Skeletal muscle cell (primary cell): ENCODE results near the gene SEC14L1.

Experiments used
- DNase-seq: peaks from one replicate; pipeline ENCODE4 v3.0.0-alpha.2; 2010; ENCODE audit warnings: low read depth
- H3K4me3 ChIP-seq: 2 replicates; pipeline ENCODE4 v1.5.1; 2011; ENCODE audit warnings: low read depth, mild to moderate bottlenecking, control low read depth, low read length, moderate library complexity

Gene SEC14L1

GRCh38 chr17:77207689-77208216, 67.0 kb downstream of the SEC14L1 start:
- no peak overlapping the region for H3K4me3 ChIP-seq
- DNase-seq, result no peak

- DNase-seq, result peak; percentile 31
- H3K4me3 ChIP-seq, result no peak overlapping the region
Measured at GRCh38 chr17:77208217-77208808, 67.5 kb downstream of the SEC14L1 start.

- DNase-seq, result no peak
- H3K4me3 ChIP-seq, result no peak overlapping the region
Measured at GRCh38 chr17:77208856-77209255, 68.1 kb downstream of the SEC14L1 start.

- H3K4me3 ChIP-seq, result no peak overlapping the region
Measured at GRCh38 chr17:77209330-77209748, 68.6 kb downstream of the SEC14L1 start.

GRCh38 chr17:77210331-77210730, 69.6 kb downstream of the SEC14L1 start:
- no peak for DNase-seq
- no peak overlapping the region for H3K4me3 ChIP-seq

More at GRCh38 chr17:77209330-77209748, 68.6 kb downstream of the SEC14L1 start:
- no peak for DNase-seq

GRCh38 chr17:77210946-77211541, 70.3 kb downstream of the SEC14L1 start:
- no peak overlapping the region for H3K4me3 ChIP-seq
- DNase-seq, result no peak

GRCh38 chr17:77211681-77212080, 70.9 kb downstream of the SEC14L1 start:
- no peak overlapping the region for H3K4me3 ChIP-seq
- no peak for DNase-seq

- H3K4me3 ChIP-seq, result no peak overlapping the region
Measured at GRCh38 chr17:77212081-77212832, 71.5 kb downstream of the SEC14L1 start.

GRCh38 chr17:77212833-77213777, 72.3 kb downstream of the SEC14L1 start:
- no peak for DNase-seq

More at GRCh38 chr17:77212081-77212832, 71.5 kb downstream of the SEC14L1 start:
- no peak for DNase-seq

GRCh38 chr17:77213778-77214132, 73.0 kb downstream of the SEC14L1 start:
- H3K4me3 ChIP-seq, result no peak overlapping the region
- no peak for DNase-seq

More at GRCh38 chr17:77212833-77213777, 72.3 kb downstream of the SEC14L1 start:
- H3K4me3 ChIP-seq, result no peak overlapping the region

- DNase-seq, result no peak
- no peak overlapping the region for H3K4me3 ChIP-seq
Measured at GRCh38 chr17:77214328-77214727, 73.6 kb downstream of the SEC14L1 start.

GRCh38 chr17:77214743-77215142, 74.0 kb downstream of the SEC14L1 start:
- DNase-seq, result no peak

GRCh38 chr17:77215281-77215680, 74.5 kb downstream of the SEC14L1 start:
- DNase-seq, result no peak
- H3K4me3 ChIP-seq, result no peak overlapping the region

More at GRCh38 chr17:77214743-77215142, 74.0 kb downstream of the SEC14L1 start:
- H3K4me3 ChIP-seq, result no peak overlapping the region

GRCh38 chr17:77216486-77216885, 75.7 kb downstream of the SEC14L1 start:
- H3K4me3 ChIP-seq, result no peak overlapping the region
- no peak for DNase-seq

- no peak for DNase-seq
Measured at GRCh38 chr17:77217123-77217522, 76.4 kb downstream of the SEC14L1 start.

GRCh38 chr17:77217566-77217965, 76.8 kb downstream of the SEC14L1 start:
- no peak for DNase-seq
- no peak overlapping the region for H3K4me3 ChIP-seq

More at GRCh38 chr17:77217123-77217522, 76.4 kb downstream of the SEC14L1 start:
- H3K4me3 ChIP-seq, result no peak overlapping the region

- H3K4me3 ChIP-seq, result no peak overlapping the region
- DNase-seq, result no peak
Measured at GRCh38 chr17:77218902-77219301, 78.1 kb downstream of the SEC14L1 start.

GRCh38 chr17:77222356-77222755, 81.6 kb downstream of the SEC14L1 start:
- DNase-seq, result no peak
- H3K4me3 ChIP-seq, result no peak overlapping the region
